ENCODE results near the gene TRABD.
"Not testable (repeated sequence)": the region's sequence is repeated elsewhere in the genome, so short reads cannot be mapped to it uniquely, and the experiment has no call there.

The TRABD gene

GRCh38 chr22:50189849-50190181 is 4.1 kb downstream of the TRABD start:
- DNase-seq, result no peak

- DNase-seq, result peak; percentile 19
These were observed 4.6 kb downstream of the TRABD start for GRCh38 chr22:50190182-50190940.

- DNase-seq, result no peak
These were observed 5.4 kb downstream of the TRABD start for GRCh38 chr22:50190941-50191741.

- no peak for DNase-seq
These were observed 6.9 kb downstream of the TRABD start for GRCh38 chr22:50192436-50193204.

- no peak for DNase-seq
These were observed 7.9 kb downstream of the TRABD start for GRCh38 chr22:50193621-50194020.

GRCh38 chr22:50194037-50194805 is 8.5 kb downstream of the TRABD start:
- DNase-seq, result no peak

GRCh38 chr22:50196256-50196655 is 10.5 kb downstream of the TRABD start:
- no peak for DNase-seq

- no peak for DNase-seq
These were observed 11.5 kb downstream of the TRABD start for GRCh38 chr22:50197000-50197800.

- DNase-seq, result no peak
These were observed 12.3 kb downstream of the TRABD start for GRCh38 chr22:50197856-50198623.

GRCh38 chr22:50198624-50199017 is 12.9 kb downstream of the TRABD start:
- no peak for DNase-seq

GRCh38 chr22:50199251-50199721 is 13.6 kb downstream of the TRABD start:
- DNase-seq, result no peak

GRCh38 chr22:50199829-50200460 is 14.2 kb downstream of the TRABD start:
- no peak for DNase-seq

GRCh38 chr22:50200461-50201190 is 14.9 kb downstream of the TRABD start, which contains the start of gene SELENOO:
TSS of gene SELENOO (plus strand) at chr22:50201011. CDS start at chr22:50201037, 26 bp downstream.
- DNase-seq, result peak; percentile 79

GRCh38 chr22:50201191-50202129 is 15.7 kb downstream of the TRABD start:
- no peak for DNase-seq

GRCh38 chr22:50202130-50202666 is 16.5 kb downstream of the TRABD start:
- no peak for DNase-seq

GRCh38 chr22:50203288-50203687 is 17.6 kb downstream of the TRABD start:
- no peak for DNase-seq

GRCh38 chr22:50204571-50204970 is 18.9 kb downstream of the TRABD start:
- DNase-seq, result no peak

- DNase-seq, result not testable (repeated sequence)
These were observed 19.3 kb downstream of the TRABD start for GRCh38 chr22:50204998-50205397.
